CD1c-positive myeloid dendritic cell (primary cell): ENCODE results near the gene TRIM17.

ENCODE experiments used
- DNase-seq: peaks from one replicate; pipeline ENCODE4 v3.0.0-alpha.2; 2016; ENCODE audit errors: extremely low spot score

The TRIM17 gene

GRCh38 chr1:228367798-228368791 lies 48.6 kb downstream of the TRIM17 start:
- DNase-seq = no peak

DNA sequence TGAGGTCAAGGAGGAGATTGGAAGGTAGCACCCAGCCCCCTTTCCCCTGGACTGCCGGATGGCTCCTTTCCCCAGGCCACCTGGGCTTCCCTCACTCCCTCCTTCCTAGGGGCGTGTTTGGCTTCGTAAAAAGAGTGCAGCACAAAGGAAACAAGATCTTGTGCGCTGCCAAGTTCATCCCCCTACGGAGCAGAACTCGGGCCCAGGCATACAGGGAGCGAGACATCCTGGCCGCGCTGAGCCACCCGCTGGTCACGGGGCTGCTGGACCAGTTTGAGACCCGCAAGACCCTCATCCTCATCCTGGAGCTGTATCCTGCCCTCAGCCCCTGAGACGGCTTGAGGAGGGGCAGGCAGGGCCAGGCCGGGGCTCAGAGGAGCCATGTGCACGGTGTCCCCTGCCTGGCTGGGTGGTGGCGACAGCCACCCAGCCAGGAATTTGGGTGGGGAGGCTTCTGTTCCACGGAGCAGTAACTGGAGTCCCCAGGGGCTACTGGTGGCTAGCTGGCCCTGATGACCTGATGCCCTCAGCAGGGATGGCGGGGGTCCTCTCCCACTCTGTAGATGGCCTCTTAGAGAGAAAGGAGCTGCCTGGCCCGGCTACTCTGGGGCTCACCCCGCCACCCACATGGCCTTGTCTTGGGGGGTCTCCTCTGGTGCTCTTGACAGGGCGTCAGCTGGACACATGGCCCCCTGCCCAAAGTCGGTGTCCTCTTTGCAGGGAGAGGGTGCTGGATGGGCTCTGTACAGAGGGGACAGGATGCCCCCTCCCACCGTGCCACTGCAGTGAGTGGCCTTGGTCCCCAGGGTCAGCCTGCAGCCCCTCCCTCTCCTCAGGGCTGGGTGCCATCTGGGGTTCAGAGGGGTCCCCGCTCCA lies 49.6 kb downstream of the TRIM17 start:
- DNase-seq = no peak

DNA sequence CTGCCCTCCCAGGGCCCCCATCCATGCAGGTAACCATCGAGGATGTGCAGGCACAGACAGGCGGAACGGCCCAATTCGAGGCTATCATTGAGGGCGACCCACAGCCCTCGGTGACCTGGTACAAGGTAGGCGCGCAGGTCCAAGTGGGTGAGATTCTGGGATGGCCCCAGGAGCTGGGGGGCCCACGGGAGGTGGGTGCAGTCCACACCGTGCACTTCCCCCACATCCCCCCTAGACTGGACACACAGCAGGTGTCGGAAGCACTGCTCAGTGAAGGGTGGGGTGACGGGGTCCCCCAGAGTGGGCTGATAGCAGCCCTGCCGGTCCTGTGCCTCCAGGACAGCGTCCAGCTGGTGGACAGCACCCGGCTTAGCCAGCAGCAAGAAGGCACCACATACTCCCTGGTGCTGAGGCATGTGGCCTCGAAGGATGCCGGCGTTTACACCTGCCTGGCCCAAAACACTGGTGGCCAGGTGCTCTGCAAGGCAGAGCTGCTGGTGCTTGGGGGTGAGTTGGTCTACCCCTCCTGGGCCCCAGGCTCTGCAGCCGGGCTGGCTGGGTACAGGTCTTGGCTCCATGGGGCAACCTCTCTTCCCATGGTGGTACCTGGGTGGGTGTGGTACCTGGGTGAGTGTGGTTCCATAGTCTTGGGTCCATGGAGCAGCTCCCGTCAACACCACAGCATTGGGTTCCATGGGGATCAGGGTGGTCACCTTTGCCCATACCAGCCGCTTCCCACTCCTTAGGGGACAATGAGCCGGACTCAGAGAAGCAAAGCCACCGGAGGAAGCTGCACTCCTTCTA lies 50.4 kb downstream of the TRIM17 start:
- no peak for DNase-seq

DNA sequence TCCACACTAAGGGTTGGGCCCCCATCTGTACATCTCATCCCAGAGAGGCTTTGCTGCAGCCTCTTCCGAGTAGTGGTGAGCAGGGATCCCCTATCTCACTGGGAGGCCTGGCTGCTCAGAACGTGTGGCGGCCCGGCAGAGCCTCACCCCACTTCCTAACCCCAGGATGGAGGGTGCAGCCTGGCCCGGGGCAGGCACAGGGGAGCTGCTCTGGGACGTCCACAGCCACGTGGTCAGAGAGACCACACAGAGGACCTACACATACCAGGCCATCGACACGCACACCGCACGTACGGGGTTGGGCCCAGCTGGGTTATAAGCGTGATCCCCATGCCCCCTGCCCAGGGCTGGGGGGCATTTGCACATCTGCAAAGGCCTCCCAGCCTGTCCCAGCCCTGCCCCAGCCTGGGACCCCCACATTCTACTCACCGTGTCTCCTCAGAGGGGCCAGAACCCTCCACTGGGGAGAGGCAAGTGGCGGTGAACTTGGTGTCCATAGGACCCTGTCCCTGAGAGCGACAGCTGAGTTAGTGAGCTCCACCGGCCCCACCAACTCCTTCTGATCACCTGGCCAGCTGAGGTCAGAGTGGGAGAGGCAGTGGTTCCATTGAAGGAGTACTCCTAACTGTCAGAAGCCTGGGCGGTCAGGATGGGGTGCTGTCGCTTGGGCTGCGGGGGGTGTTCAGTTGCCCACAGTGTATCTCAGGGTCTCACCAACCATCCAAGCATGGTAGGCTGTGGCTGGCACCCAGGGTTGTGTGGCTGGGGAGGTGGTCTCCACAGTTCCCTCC lies 51.2 kb downstream of the TRIM17 start:
- DNase-seq = no peak

GRCh38 chr1:228364706-228365213 lies 51.9 kb downstream of the TRIM17 start:
- DNase-seq = no peak

DNA sequence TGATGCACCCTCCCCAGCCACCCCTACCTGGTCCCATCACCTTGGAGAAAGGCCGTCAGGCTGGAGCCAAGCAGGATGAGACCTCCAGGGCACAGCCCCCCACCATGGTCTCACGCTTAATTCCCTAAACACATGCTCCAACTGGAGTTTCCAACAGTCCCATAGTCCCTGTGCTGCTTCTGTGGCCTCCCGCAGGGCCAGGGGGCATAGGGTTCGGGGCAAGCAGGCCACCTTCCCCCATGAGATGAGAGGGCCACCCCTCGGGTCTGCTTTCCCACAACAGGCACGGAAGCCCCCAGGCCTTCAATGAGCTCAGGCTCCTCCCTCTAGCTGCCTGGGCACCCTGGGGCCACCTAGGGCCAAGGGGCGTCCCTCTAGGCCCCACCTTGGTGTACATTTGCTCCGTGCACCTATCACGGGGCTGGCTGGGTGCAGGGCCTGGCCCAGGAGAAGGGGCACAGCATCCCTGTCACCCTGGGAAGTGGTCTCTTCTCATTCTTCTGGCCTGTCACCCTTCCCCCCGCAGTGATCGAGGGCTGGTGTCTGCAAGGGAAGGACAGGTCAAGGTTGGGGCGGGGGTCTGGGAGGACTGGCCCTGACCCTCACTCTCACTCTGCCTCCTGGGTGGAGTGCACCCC lies 52.5 kb downstream of the TRIM17 start:
- DNase-seq = no peak

GRCh38 chr1:228363686-228364067 lies 53.0 kb downstream of the TRIM17 start:
- no peak for DNase-seq

- no peak for DNase-seq
Measured at GRCh38 chr1:228362884-228363450, 53.7 kb downstream of the TRIM17 start.

DNA sequence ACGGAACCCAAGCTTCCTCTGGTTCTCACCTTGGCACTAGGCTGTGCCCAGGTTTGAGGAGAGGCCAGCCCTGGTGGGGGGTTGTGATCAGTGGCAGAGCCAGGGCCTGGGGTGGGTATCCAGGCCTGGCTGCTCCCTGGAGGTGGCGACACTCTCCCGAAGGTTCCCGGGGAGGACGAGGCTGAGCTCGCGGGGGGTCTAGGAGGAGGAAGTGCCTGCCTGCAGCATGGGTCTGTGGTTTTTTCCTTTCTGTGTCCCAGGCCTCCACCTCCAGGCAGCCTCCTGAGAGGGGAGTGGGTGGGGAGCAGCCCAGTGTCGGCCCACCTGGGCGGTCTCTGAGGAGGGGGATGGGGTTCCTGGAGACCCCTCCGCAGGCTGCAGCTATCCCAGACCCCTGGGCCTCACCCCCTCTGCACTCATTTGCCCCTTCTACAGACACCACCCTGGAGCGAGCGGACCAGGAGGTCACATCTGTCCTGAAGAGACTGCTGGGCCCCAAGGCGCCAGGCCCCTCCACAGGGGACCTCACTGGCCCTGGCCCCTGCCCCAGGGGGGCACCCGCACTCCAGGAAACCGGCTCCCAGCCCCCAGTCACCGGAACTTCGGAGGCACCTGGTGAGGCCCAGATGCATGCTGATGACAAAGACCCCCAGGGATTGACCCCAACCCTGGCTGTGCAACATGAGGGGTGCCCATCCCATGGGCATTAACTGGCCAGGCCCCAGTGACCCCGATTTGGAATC lies 54.3 kb downstream of the TRIM17 start:
- no peak for DNase-seq

DNA sequence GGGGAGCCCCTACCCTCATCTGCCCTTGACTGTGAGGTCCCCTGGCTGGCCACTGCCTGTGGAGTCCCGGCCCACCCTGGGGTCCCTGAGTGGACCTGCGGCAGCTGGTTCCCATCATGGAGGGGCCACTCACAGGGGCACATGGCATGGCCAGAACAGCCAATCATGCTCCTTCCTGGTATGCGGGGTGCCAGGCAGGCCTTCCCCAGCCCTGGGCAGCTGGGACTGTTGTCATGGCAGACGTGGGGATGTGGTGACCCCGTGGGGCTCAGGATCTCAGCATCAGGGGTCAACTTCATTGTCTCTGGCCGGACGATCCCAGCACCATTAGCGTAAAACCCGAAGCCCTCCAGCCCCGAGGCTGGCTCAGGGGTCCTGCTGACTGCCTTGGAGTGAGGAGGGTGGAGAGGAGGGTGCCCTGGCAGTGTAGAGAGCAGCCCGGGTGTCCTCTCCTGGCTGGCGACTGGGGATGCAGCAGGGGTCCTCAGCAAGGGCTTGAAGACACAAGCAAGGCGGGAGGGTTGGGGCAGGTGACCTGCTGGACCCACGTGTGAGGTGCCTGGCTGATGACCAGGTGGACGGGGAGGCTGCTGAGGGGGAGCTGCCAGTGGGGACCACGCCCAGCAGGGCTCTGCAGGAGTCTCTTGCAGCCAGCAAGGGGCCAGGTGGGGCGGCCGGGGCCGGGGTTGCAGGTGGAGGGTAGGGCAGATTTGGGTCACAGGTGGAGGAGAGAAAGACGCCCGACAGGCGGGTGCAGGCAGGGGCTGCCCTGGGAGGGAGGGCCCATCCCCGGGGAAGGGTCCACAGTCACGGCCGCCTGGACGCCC lies 55.1 kb downstream of the TRIM17 start:
- no peak for DNase-seq

- no peak for DNase-seq
Measured at GRCh38 chr1:228360533-228361313, 55.9 kb downstream of the TRIM17 start.

DNA sequence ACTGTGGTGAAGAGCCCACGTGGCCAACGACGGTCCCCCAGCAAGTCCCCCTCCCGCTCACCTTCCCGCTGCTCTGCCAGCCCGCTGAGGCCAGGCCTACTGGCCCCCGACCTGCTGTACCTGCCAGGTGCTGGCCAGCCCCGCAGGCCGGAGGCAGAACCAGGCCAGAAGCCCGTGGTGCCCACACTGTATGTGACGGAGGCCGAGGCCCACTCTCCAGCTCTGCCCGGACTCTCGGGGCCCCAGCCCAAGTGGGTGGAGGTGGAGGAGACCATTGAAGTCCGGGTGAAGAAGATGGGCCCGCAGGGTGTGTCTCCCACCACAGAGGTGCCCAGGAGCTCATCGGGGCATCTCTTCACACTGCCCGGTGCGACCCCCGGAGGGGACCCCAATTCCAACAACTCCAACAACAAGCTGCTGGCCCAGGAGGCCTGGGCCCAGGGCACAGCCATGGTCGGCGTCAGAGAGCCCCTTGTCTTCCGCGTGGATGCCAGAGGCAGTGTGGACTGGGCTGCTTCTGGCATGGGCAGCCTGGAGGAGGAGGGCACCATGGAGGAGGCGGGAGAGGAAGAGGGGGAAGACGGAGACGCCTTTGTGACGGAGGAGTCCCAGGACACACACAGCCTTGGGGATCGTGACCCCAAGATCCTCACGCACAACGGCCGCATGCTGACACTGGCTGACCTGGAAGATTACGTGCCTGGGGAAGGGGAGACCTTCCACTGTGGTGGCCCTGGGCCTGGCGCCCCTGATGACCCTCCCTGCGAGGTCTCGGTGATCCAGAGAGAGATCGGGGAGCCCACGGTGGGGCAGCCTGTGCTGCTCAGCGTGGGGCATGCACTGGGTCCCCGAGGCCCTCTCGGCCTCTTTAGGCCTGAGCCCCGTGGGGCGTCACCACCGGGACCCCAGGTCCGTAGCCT lies 56.8 kb downstream of the TRIM17 start:
- no peak for DNase-seq

DNA sequence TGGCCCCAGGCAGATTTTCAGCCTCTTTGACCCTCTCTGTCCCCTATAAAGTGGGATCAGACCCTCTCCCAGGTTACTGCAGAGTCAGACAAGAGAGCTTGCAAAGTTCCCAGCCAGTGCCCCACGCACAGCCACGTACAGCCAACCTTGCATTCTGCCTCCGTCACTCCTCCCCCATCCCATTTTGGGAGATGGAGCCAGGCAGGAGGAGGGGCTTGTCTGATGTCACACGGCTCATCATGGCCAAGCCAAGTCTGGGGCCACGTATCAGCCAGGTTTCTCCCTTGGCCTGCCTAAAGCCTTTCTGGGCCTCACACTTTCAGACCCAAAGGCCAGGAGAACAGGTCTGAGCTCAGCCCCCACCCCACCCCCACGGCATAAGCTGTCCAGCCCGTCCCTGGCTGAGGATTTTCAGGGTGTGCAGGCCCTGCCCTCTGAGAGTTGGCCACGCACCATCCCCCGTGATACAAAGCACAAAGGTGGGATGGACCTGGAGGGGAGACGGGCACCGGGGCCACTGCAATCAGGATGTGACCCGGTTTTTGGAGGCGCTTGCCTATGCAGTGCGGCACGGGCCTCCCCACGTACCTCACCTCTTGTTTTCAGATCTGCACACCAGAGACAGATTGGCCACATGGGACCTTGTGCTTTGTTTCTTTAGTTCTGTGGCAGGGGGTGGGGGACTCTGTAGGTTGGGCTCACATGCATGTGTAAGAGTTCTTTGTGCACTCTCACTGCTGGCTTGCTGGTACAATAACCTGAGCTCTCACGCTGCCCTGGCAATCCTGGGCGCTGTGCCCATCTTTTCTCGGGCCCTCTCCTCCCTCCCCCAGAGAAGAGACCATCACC lies 57.7 kb downstream of the TRIM17 start:
- DNase-seq = no peak

DNA sequence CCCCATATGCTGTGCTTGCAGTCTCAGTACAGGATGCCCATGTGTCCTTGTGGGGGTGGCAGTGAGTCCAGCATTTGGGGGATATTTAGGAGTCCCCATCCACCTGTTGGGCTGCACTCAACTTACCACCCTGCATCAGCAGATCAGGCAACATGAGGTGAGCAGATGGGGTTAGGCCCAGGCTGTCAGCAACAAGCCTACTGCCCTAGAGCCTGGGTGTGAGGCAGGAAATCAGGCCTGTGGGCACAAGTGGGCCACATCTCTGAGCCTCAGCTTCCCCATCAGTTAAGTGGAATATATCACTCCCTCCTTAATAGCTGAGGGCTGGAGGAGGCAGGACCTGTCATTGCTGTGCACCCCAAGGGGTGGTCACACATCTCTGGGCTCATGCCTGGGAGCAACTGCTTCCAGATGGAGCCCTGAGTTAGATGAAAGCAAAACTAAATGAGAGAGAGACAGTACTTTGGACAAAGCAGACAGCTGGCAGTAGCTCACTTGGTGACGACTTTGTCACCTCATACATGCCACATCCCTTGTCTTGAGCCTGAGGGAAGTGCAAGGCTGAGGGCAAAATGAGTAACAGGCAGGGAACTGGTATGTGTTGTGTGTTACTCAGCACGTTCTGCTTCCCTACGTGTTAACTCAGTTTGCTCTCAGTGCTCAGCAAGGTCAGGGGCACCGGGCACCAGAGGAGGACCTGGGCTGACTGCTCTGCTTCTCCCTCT lies 58.5 kb downstream of the TRIM17 start:
- DNase-seq = no peak
